NOMO-1 treated with DMSO at 0.1 percent for 48 hours (cell line): ENCODE results near the gene ABCC1.
"Not testable (repeated sequence)": the region's sequence is repeated elsewhere in the genome, so short reads cannot be mapped to it uniquely, and the experiment has no call there.

Experiments used
- DNase-seq: peaks from one replicate; lab custom pipeline; 2025; ENCODE audit not compliant: unreplicated experiment; lab: John Stamatoyannopoulos, UW

Gene ABCC1

GRCh38 chr16:15946257-15947044 is 3.0 kb upstream of the ABCC1 start:
- DNase-seq = no peak

DNA sequence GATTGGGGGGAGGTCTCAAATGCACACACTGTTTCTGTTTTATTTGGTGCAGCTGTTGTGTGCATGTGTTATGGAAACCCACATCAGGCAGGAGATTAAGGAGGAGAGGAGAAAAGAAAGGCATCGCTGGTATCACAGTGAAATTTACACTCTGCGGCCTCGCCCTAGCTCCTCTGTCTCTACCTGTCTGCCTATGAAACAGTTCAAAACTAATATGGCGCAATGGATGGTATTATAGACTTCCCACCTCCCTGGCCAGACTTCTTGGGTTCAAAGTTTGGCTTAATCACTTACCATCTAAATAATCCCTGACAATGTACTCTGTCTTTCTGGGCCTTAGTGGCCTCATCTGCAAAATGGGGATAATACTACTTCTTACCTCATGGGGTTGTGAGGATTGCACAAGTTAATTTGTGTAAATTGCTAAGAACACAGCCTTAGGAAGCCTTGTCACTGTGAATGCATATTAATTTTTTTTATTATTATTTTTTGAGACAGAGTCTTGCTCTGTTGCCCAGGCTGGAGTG is 1.4 kb upstream of the ABCC1 start:
- DNase-seq = no peak

- peak; percentile 45 for DNase-seq
These were observed 745 bp upstream of the ABCC1 start for GRCh38 chr16:15948532-15949209.

- no peak for DNase-seq
These were observed 892 bp downstream of the ABCC1 start for GRCh38 chr16:15950161-15950854.

DNA sequence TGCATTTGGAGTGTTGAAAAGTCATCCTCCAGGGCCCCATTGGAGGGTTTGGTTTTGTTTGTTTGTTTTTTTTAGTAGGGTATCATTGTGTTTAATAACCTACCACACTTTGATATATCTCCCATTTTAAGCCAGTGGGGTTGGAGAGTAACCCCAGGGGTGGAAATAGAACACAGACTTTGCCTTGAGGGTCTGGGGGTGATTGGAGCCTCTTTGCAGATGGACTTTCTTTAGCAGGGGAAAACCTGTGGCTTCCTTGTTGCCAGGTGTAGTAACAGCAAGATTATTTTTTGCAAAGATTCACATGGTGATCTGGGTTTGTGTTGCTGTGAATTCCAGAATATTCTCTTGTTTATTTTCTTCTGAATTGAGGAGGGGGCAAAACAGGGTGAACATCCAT is 1.5 kb downstream of the ABCC1 start:
- DNase-seq = no peak

DNA sequence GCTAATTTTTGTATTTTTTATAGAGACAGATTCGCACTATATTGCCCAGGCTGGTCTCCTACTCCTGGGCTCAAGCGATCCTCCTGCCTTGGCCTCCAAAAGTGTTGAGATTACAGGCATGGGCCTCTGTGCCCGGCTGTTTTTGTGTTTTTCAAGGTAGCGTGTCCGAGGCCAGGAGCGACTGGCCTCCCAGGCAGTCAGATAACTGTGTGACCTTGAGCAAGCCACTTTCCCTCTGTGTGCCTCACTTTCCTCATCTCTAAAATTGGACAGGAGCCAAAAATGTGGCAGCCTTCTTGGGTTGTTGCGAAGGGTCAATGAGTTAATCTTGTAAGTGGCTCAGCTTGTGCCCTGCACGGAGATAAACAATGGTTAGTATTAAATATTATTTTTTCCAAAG is 2.4 kb downstream of the ABCC1 start:
- DNase-seq = no peak

- DNase-seq = no peak
These were observed 2.9 kb downstream of the ABCC1 start for GRCh38 chr16:15952265-15952711.

- no peak for DNase-seq
These were observed 4.1 kb downstream of the ABCC1 start for GRCh38 chr16:15953477-15953876.

GRCh38 chr16:15953929-15954813 is 4.8 kb downstream of the ABCC1 start:
- no peak for DNase-seq

DNA sequence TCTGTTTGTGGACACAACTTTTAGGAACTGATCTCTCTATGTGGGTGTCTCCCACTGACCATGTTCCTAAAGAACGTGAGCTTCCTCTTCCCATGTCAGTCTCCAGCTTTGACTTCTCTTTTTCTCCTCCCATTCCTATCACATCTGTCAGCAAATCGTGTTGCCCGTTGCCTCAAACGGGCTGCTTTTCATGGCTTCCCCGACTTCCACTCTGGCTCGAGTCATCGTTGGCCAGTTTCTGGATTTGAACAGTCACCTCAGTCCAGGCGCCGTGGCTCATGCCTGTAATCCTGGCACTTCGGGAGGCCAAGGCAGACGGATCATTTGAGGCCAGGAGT is 5.4 kb downstream of the ABCC1 start:
- peak; percentile 29 for DNase-seq

DNA sequence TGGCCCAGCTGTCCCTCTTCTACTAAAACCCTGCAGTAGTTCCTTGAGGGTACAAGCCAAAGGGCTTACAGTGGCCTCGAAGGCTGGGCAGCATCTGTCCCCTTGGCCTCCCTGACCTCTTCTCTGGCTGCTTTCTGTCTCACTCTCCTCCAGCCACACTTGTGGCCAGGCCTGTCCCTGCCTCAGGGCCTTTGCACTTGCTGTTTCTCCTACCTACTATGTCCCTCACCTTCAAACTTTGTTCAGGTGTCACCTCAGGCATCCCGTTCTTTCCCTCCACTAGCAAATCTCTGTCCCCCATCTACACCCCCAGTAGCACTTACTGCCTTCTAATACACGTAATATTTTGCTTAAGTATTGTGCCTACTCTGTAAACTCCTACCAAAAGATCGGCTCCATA is 6.0 kb downstream of the ABCC1 start:
- no peak for DNase-seq

GRCh38 chr16:15956106-15956505 is 6.7 kb downstream of the ABCC1 start:
- DNase-seq = not testable (repeated sequence)

- no peak for DNase-seq
These were observed 9.4 kb downstream of the ABCC1 start for GRCh38 chr16:15958703-15959348.

DNA sequence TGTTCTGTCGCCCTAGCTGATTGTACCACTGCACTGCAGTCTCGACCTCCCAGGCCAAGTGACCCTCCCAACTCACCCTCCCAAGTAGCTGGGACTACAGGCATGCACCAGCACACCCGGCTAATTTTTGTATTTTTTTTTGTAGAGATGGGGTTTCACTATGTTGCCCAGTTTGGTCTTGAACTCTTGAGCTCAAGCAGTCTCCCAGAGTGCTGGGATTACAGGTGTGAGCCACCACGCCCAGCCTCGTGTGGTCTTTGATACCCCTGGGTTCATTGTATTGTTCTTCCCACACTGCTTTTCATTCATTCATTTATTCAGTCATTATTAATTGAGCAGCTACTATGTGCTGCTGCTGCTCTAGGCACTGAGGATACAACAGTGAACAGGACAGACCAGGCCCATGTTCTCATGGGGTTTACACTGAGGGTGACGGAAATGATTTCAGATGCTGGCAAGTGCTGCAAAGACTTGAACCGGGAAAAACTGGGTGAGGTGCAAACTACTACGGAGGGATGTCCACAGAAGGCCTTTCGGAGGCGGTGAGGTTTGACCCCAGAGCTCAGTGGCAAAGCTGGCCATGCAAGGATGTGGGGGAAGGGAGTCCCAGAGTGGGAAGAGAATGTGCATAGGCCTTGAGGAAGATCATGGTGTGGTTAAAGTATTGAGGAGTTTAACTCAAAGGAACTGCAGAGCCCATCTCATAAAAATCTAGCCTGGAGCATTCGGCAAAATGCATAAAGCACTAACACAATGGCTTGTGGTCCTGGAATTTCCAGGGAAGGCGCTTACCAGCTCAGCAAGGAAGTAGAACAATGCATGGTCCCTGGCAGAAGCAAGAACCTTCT is 10.9 kb downstream of the ABCC1 start:
- no peak for DNase-seq

GRCh38 chr16:15961060-15961511 is 11.7 kb downstream of the ABCC1 start:
- no peak for DNase-seq

DNA sequence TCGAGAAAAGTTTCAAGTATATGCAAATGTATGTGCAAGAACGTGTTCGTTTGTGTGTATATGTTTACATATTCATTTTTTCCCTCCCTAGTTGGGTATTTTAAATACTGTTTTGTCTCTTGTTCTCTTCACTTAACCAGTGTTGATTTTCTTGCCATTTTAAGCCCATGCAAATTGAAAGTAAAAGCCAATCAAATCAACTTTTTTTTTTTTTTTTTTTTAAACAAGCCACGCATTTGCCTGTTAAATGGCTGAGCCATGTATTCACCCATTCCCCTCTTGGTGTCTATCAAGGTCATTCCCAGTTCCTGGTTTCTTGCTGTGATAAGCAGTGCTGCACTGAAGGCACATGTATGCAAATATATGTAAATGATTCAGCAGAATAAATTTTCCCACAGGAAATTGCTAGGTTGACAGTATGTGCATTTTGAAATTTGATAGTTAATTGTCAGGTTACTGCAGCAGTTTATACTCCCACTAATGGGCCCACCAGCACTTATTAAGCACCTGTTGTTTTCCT is 12.2 kb downstream of the ABCC1 start:
- no peak for DNase-seq

DNA sequence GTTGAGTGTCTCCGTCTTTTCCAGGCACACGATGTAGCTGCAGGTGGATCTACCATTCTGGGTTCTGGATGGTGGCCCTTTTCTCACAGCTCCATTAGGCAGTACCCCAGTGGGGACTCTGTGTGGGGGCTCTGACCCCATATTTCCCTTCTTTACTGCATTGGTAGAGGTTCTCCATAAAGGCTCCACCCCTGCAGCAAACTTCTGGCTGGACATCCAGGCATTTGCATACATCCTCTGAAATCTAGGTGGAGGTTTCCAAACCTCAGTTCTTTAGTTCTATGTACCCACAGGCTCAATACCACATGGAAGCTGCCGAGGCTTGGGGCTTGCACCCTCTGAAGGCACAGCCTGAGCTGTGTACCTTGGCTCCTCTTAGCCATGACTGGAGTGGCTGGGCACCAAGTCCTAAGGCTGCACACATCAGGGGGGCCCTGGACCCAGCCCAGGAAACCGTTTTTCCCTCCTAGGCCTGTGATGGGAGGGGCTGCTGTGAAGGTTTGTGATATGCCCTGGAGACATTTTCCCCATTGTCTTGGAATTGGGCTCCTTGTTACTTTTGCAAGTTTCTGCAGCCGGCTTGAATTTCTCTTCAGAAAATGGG is 14.0 kb downstream of the ABCC1 start:
- DNase-seq = no peak

DNA sequence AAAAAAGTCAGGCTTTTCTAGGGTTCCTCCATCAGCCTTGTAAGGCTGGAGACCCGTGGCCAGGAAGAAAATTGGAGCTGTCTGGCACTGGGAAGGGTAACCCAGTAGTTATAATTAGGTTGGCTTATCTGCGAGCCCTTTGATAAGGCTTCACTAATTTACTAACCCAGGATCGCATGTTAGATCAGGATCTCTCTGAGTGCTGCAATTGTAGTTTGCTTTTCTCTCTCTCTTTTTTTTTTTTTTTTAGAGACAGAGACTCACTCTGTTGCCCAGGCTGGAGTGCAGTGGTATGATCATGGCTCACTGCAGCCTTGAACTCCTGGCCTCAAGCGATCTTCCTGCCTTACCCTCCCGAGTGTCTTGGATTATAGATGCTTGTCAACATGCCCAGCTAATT is 17.0 kb downstream of the ABCC1 start:
- DNase-seq = no peak
